Right forelimb (tissue), 1 donor: ENCODE data around the gene PGLYRP2.
A peak's percentile ranks its signal among the peaks of the same experiment; 100 is the strongest.

Experiments used
- DNase-seq: peaks from one replicate; pipeline ENCODE4 v3.0.0-alpha.2; 2018

The PGLYRP2 gene

GRCh38 chr19:15422296-15423075 is 56.8 kb downstream of the PGLYRP2 start:
- DNase-seq = no peak

- DNase-seq = peak; percentile 77
These were observed 57.5 kb downstream of the PGLYRP2 start for GRCh38 chr19:15421721-15422260.

GRCh38 chr19:15421136-15421695 is 58.1 kb downstream of the PGLYRP2 start:
- DNase-seq = no peak

- no peak for DNase-seq
These were observed 59.8 kb downstream of the PGLYRP2 start for GRCh38 chr19:15419413-15420025.
